Limb (tissue), 2 donors: Measurements from ENCODE around the gene TOX2.

ENCODE experiments used
- DNase-seq, 2 donors: peaks; one replicate each; pipeline ENCODE4 v3.0.0-alpha.2; 2016; ENCODE audit errors: extremely low spot score in 2 of 2

The TOX2 gene

GRCh38 chr20:44098657-44099056 is 184.0 kb downstream of the TOX2 start:
- DNase-seq: no peak

- no peak for DNase-seq
These were observed 185.2 kb downstream of the TOX2 start for GRCh38 chr20:44099832-44100231.

- DNase-seq: no peak
These were observed 187.9 kb downstream of the TOX2 start for GRCh38 chr20:44102582-44102981.

GRCh38 chr20:44104798-44105517 is 190.3 kb downstream of the TOX2 start:
- no peak for DNase-seq

GRCh38 chr20:44106615-44107014 is 192.0 kb downstream of the TOX2 start:
- no peak for DNase-seq

- no peak for DNase-seq
These were observed 195.3 kb downstream of the TOX2 start for GRCh38 chr20:44109951-44110361.

GRCh38 chr20:44110816-44111568 is 196.3 kb downstream of the TOX2 start:
- no peak for DNase-seq

GRCh38 chr20:44111712-44112335 is 197.2 kb downstream of the TOX2 start:
- no peak for DNase-seq

- DNase-seq: no peak
These were observed 197.8 kb downstream of the TOX2 start for GRCh38 chr20:44112456-44112855.

- no peak for DNase-seq
These were observed 198.4 kb downstream of the TOX2 start for GRCh38 chr20:44112889-44113617.

- no peak for DNase-seq
These were observed 199.1 kb downstream of the TOX2 start for GRCh38 chr20:44113618-44114376.

- DNase-seq: no peak
These were observed 200.5 kb downstream of the TOX2 start for GRCh38 chr20:44115181-44115580.

GRCh38 chr20:44115762-44116644 is 201.4 kb downstream of the TOX2 start:
- no peak for DNase-seq

- DNase-seq: no peak
These were observed 202.9 kb downstream of the TOX2 start for GRCh38 chr20:44117296-44118184.

GRCh38 chr20:44118185-44119033 is 203.8 kb downstream of the TOX2 start:
- DNase-seq: no peak
